HG03139 (cell line): ENCODE measurements around the gene AP2S1.
"Not testable (repeated sequence)": the region's sequence is repeated elsewhere in the genome, so short reads cannot be mapped to it uniquely, and the experiment has no call there.

ENCODE experiments used
- ATAC-seq: cut with Tn5 transposase; IDR thresholded peaks from one replicate; pipeline ENCODE4 v1.9.1; 2021; ENCODE audit not compliant: unreplicated experiment

AP2S1 gene

DNA sequence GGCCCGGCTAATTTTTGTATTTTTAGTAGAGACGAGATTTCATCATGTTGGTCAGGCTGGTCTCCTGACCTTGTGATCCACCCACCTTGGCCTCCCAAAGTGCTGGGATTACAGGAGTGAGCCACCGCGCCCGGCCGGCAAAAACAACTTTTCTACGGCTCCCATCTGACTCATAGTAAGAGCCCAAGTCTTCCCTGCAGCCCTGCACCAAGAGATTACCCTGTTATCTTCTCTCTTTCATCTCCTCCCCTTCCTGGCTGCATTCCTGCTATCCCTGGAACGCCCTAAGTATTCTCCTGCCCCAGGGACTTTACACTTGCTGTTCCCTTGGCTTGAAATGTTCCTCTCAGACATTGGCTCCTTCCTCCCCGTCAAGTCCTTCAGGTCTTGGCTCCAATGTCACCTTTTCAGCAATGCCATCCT is 6.6 kb downstream of the AP2S1 start:
- ATAC-seq: no peak

DNA sequence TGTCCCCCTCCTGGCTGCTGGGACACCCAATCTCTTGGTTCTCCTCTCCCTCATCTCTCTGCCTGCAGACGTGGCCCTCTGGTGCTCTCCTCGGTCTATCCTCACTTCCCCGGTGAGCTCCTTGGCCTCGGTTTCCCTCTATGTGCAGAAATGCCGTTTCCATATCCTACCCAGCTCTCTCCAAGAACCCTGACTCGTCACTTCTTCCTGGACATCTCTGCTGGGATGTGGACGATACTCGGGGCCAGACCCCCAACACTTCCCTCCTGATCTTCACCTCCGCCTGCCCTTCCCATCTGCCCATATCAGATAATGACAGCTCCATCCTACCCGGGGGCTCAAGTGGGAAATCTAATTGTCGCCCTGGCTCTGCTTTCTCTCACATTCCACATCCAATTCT is 7.9 kb downstream of the AP2S1 start:
- no peak for ATAC-seq

GRCh38 chr19:46841458-46842083 is 9.1 kb downstream of the AP2S1 start:
- no peak for ATAC-seq

DNA sequence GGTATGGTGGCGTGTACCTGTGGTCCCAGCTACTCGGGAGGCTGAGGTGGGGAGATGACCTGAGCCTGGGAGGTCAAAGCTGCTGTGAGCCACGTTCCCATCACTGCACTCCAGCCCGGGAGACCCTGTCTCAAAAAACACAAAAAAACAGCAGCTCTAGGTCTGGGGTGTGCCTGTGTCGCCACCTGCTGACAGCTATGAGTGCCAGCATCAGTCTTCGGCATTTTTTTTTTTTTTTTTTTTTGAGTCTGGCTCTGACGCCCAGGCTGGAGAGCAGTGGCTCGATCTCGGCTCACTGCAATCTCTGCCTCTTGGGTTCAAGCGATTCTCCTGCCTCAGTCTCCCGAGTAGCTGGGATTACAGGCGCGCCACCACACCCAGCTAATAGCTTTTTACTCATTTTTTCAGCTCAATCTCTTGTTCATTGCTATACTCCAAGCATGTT is 10.1 kb downstream of the AP2S1 start:
- ATAC-seq: no peak

- no peak for ATAC-seq
Observed at GRCh38 chr19:46839752-46840497, 10.7 kb downstream of the AP2S1 start.

- ATAC-seq: no peak
Observed at GRCh38 chr19:46838160-46838559, 12.5 kb downstream of the AP2S1 start.

DNA sequence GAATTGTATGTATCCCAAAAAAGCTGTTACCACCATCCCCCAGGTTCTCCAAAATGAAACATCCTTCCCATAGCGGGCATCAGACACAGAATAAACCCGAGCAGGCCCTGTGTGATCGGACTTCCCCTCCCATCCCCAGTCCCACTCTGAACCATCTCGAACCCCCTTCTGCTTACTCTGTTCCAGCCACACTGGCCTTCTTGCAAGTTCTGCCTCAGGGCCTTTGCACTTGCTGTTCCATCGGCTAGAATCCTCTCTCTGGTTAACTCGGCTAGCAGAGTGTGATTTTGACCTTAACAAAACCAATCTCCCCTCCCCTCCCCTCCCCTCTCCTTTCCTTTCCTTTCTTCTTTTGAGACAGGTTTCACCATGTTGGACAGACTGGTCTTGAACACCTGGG is 15.7 kb downstream of the AP2S1 start:
- no peak for ATAC-seq

DNA sequence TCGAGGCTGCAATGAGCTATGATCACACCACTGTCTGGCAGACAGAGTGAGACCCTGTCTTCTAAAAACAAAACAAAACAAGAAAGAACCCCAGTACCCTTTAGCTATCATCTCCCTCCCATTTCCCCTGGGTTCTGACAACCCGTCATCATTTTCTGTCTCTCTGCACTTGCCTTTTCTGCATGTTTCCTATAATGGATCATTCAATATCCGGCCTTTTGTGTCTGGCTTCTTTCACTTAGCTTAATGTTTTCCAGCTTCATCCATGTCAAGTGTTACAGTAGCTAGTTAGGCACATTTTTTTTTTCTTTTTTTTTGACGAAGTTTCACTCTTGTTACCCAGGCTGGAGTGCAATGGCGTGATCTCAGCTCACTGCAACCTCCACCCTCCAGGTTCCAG is 16.5 kb downstream of the AP2S1 start:
- ATAC-seq: no peak

DNA sequence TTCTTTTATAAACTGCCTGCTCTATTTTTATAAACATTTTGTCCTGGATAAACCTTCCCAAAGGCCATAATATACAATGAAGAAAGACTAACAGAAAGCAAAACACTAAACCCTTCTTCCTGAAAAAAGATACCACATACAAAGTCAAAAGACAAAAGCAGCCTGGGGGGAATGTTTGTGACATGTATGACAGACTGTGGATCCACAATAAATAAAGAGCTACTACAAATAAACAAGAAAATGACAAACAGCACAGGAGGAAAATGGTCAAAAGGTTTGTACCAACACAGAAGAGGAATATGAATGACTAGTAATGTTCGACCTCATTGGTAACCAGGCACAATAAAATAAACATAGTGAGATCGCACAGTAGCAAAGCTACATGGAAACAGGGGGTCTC is 19.8 kb downstream of the AP2S1 start:
- ATAC-seq: no peak

- ATAC-seq: no peak
Observed at GRCh38 chr19:46828484-46828883, 22.2 kb downstream of the AP2S1 start.

DNA sequence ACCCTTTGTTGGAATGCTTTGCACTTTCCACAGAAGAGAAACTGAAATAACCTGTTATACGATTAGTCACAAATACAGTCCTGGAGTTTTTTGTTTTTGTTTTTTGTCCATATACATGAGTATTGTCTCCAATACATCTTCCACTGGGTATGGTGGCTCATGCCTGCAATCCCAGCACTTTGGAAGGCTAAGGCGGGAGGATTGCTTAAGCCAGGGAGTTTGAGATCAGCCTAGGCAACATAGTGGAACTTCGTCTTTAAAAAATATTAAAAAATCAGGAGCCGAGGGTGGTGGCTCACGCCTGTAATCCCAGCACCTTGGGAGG is 25.0 kb downstream of the AP2S1 start:
- ATAC-seq: no peak

GRCh38 chr19:46824890-46825730 is 25.5 kb downstream of the AP2S1 start:
- ATAC-seq: no peak

GRCh38 chr19:46823049-46823448 is 27.6 kb downstream of the AP2S1 start:
- no peak for ATAC-seq

GRCh38 chr19:46822410-46822787 is 28.2 kb downstream of the AP2S1 start:
- not testable (repeated sequence) for ATAC-seq

- no peak for ATAC-seq
Observed at GRCh38 chr19:46821512-46822409, 28.9 kb downstream of the AP2S1 start.

GRCh38 chr19:46818812-46819211 is 31.8 kb downstream of the AP2S1 start:
- ATAC-seq: no peak

DNA sequence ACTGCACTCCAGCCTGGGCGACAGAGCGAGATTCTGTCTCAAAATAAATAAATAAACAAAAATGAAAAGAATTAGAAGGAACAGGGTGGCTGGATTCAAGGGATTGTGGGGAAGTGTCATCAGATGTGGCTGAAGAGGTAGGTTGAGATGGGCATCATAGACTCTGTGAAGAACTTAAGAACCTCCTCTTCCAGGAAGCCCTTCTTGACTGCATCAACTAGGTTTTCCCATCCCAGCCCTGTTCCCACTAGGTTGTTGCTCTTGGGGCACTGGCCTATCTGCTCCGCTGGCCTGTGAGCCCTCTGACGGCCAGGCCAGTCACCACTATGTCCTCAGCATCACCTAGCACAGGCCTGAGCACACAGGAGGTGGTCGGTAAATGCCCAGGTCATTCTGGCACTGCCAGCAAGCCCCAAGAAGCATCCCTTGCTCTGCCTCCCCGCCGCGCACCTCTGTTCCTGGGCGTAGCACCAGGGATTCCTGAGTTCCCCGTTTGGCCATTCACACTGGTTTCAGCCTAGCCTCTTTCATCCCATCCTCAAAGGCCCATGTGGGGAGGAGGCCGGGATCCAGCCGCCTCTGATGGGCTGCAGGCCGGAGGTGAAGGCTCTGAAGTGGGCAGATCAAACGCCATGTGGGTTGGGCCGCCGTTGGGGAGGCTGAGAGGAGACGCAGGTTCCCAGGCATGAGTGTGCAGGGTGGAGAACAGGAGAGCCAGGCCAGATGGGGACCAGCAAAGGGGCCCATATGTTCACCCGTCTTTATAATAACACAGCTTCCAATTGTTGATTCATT is 34.6 kb downstream of the AP2S1 start:
- ATAC-seq: no peak

DNA sequence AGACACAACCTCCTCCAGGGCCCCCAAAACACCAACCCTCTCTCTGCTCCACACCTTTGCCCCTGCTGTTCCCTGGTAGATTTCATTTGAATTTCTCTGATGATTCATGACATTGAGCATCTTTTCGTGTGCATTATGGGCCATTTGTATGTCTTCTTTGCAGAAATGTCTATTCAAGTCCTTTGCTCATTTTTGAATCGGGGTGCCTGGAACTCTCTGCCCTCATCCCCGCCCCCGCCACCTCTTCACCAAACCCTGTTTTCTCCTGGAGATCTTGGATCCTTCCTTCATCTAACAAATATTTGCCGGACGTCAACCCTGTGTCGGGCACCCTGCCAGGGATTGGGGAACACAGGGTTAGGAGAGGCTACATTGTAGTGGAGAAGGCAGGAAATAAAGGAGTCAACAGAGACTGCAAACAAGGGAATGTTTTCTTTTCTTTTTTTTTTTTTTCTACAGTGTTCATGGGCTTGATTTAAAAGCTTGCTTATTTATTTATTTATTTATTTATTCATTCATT is 36.7 kb downstream of the AP2S1 start:
- no peak for ATAC-seq

DNA sequence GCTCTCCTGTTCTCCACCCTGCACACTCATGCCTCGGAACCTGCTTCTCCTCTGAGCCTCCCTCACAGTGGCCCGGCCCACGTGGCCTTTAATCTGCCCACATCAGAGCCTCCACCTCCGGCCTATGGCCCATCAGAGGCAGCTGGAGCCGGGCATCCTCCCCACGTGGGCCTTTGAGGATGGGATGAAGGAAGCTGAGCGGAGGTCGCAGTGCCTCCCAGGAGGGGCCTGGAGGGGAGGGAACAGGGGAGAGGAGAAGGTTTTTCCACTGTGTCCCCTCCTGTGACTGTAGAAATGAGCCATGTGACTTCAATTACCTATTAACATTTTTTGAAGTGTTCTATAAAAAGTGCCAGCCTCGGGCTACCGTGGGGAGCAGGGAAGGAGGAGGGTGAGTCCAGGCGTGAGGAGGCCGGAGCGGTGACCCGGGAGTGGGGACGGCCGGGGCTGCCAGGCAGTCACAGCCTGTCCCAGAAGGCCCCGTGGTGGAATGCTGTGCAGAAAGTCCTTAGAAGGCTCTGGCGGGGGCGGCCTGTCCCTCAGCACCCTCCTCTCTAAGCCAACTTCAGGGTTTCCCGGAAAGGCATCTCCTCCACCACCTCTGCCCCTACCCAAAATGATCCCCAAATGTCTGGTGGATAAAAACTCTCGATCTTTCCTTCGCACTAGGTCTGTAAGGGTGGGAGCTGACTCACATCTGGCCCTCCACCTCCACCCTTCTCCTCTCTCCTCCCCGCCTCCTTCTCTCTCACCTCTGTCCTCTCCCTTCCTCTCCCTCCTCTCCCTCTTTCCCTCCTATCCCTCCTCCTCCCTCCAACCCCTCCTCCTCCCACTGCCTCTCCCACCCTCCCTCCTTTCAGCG is 37.4 kb downstream of the AP2S1 start:
- no peak for ATAC-seq
